Measurements from ENCODE around the gene NUP35.
A peak's percentile ranks its signal among the peaks of the same experiment; 100 is the strongest.

Gene NUP35

DNA sequence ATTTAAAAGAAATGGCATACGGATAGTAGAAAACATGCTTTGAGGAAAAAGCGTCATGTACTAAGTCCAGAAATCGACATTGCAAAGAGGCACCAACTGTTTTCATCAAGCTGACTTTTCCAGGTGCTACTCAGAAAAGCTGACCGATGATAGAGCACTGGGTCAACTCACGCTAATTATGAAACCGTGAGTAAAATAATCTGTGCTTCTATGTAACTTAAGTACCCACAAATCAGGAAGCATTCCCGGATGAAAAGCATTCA is 353 bp upstream of the NUP35 start:
- Histone ChIP-seq H3F3A (ENCODE audit: insufficient read depth, low read length) (no peaks in the 10 kb centered on the region), H3K9me3 (ENCODE audit: low read length) (no peaks in the 10 kb centered on the region), H3K79me2 (ENCODE audit: insufficient read depth, low read length) (peaks cover 43% of the 10 kb centered on the region), H3K36me3 (ENCODE audit: insufficient read depth, low read length) (peaks cover 7% of the 10 kb centered on the region; the same call in 1 of the 2 replicates), H3K4me3 (ENCODE audit: low read depth, low read length, poor library complexity, severe bottlenecking) (peak overlapping the region; percentile 97), H3K9ac (ENCODE audit: low read length) (peak overlapping the region; percentile 83), H2AFZ (ENCODE audit: low read length) (peak overlapping the region; percentile 76), H3K27ac (ENCODE audit: low read depth, low read length, poor library complexity, severe bottlenecking) (peak overlapping the region; percentile 84), H3K4me2 (ENCODE audit: low read length) (peak overlapping the region; percentile 94), H3K27me3 (ENCODE audit: insufficient read depth, low read length) (no peaks in the 10 kb centered on the region), H3K9me2 (ENCODE audit: low read depth, low read length) (no peaks in the 10 kb centered on the region), H3K4me1 (ENCODE audit: insufficient read depth, low read length, severe bottlenecking) (peaks cover 32% of the 10 kb centered on the region), H4K20me1 (ENCODE audit: insufficient read depth, low read length) (no peaks in the 10 kb centered on the region)
- TF ChIP-seq CTCF (IDR thresholded peaks at IDR 0.05; ENCODE audit: low read length) (no peak), EZH2 (IDR thresholded peaks at IDR 0.05; ENCODE audit: borderline replicate concordance, low read length) (no peak)

- Histone ChIP-seq H3K36me3 (ENCODE audit: insufficient read depth, low read length) (peaks cover 14% of the 10 kb centered on the region), H3K4me1 (ENCODE audit: insufficient read depth, low read length, severe bottlenecking) (peaks cover 32% of the 10 kb centered on the region), H3K4me3 (ENCODE audit: low read depth, low read length, poor library complexity, severe bottlenecking) (peak overlapping the region; percentile 97), H3K9me3 (ENCODE audit: low read length) (no peaks in the 10 kb centered on the region), H3K9ac (ENCODE audit: low read length) (peak overlapping the region; percentile 83), H2AFZ (ENCODE audit: low read length) (peak overlapping the region; percentile 64; the same call in 1 of the 2 replicates), H4K20me1 (ENCODE audit: insufficient read depth, low read length) (no peaks in the 10 kb centered on the region), H3K9me2 (ENCODE audit: low read depth, low read length) (no peaks in the 10 kb centered on the region), H3K27me3 (ENCODE audit: insufficient read depth, low read length) (no peaks in the 10 kb centered on the region), H3K4me2 (ENCODE audit: low read length) (peak overlapping the region; percentile 94), H3K27ac (ENCODE audit: low read depth, low read length, poor library complexity, severe bottlenecking) (peak overlapping the region; percentile 84), H3K79me2 (ENCODE audit: insufficient read depth, low read length) (peaks cover 54% of the 10 kb centered on the region), H3F3A (ENCODE audit: insufficient read depth, low read length) (no peaks in the 10 kb centered on the region)
- TF ChIP-seq EZH2 (IDR thresholded peaks at IDR 0.05; ENCODE audit: borderline replicate concordance, low read length) (no peak), CTCF (IDR thresholded peaks at IDR 0.05; ENCODE audit: low read length) (no peak)
These were observed 663 bp downstream of the NUP35 start for GRCh38 chr2:183124957-183125255.

GRCh38 chr2:183125659-183126341 is 1.6 kb downstream of the NUP35 start:
- no peaks in the 10 kb centered on the region for H3F3A ChIP-seq (ENCODE audit: insufficient read depth, low read length)
- H3K36me3 ChIP-seq (ENCODE audit: insufficient read depth, low read length), result peaks cover 23% of the 10 kb centered on the region
- TF ChIP-seq CTCF (IDR thresholded peaks at IDR 0.05; ENCODE audit: low read length) (no peak), EZH2 (IDR thresholded peaks at IDR 0.05; ENCODE audit: borderline replicate concordance, low read length) (no peak)

More at GRCh38 chr2:183125659-183126341, 1.6 kb downstream of the NUP35 start:
- H3K27me3 ChIP-seq (ENCODE audit: insufficient read depth, low read length), result no peaks in the 10 kb centered on the region
- peak overlapping the region; percentile 94 for H3K4me2 ChIP-seq (ENCODE audit: low read length)
- no peak overlapping the region for H2AFZ ChIP-seq (ENCODE audit: low read length)
- peak overlapping the region; percentile 83 for H3K9ac ChIP-seq (ENCODE audit: low read length)
- H3K79me2 ChIP-seq (ENCODE audit: insufficient read depth, low read length), result peaks cover 59% of the 10 kb centered on the region
- H3K4me1 ChIP-seq (ENCODE audit: insufficient read depth, low read length, severe bottlenecking), result peaks cover 32% of the 10 kb centered on the region
- H3K27ac ChIP-seq (ENCODE audit: low read depth, low read length, poor library complexity, severe bottlenecking), result peak overlapping the region; percentile 84
- H3K9me2 ChIP-seq (ENCODE audit: low read depth, low read length), result no peaks in the 10 kb centered on the region
- H4K20me1 ChIP-seq (ENCODE audit: insufficient read depth, low read length), result no peaks in the 10 kb centered on the region
- no peaks in the 10 kb centered on the region for H3K9me3 ChIP-seq (ENCODE audit: low read length)
- peak overlapping the region; percentile 97 for H3K4me3 ChIP-seq (ENCODE audit: low read depth, low read length, poor library complexity, severe bottlenecking)
